ENCODE results near the gene OR51S1. TPM values are rescaled to one million over a fixed set of nuclear protein-coding genes. Genes with fewer than 3 reads are reported as not detected.

OR51S1 gene
- total RNA-seq, 4 donors from 2014 or later = not detected

DNA sequence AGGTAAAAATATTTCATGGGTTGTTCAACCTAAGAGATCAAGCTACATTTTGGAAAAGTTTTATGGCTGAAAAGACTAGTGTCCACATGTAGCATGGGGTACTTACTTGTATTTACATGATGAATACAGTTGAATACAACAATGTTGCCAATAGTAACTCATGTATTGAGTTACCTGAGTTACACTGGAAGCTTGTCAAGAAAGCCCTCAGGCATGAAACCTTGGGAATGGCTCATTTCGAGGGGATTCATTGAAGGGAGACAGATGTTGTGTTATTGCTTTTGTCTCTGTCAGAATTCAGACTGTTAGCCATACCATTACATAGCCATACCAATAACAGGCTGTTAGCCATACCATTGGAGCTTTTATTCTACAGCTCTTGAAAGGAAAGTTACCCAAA lies 18.7 kb downstream of the OR51S1 start:
- no peaks in the 10 kb centered on the region for H3K36me3 ChIP-seq
- H3K27me3 ChIP-seq = no peaks in the 10 kb centered on the region
- H3K27ac ChIP-seq = no peak overlapping the region
- TF ChIP-seq, protein P1, sequence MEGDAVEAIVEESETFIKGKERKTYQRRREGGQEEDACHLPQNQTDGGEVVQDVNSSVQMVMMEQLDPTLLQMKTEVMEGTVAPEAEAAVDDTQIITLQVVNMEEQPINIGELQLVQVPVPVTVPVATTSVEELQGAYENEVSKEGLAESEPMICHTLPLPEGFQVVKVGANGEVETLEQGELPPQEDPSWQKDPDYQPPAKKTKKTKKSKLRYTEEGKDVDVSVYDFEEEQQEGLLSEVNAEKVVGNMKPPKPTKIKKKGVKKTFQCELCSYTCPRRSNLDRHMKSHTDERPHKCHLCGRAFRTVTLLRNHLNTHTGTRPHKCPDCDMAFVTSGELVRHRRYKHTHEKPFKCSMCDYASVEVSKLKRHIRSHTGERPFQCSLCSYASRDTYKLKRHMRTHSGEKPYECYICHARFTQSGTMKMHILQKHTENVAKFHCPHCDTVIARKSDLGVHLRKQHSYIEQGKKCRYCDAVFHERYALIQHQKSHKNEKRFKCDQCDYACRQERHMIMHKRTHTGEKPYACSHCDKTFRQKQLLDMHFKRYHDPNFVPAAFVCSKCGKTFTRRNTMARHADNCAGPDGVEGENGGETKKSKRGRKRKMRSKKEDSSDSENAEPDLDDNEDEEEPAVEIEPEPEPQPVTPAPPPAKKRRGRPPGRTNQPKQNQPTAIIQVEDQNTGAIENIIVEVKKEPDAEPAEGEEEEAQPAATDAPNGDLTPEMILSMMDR (IDR thresholded peaks at IDR 0.05) = no peak
- TF ChIP-seq POLR2A (IDR thresholded peaks at IDR 0.05) = no peak
- no peaks in the 10 kb centered on the region for H3K4me1 ChIP-seq
- no peak overlapping the region for H3K4me3 ChIP-seq
- DNase-seq = no peak
- no peaks in the 10 kb centered on the region for H3K9me3 ChIP-seq

DNA sequence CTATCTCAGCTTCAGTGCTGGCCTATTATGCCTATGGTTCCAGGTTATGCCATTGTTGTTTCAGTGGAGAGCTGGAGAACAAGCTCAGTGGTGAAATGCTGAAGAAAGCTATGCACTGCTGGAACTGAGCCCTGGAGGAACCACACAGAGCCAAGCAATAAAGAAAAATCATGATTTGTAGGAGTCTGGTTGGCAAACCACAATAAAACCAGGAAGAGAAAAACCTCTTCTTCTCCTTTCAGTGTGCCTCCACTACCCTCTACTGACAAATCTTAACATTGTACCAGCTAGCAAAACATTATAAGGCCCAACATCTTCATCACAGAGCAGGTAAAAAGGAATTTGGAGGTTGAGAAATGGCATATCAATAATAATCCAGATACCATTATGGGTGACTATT lies 22.6 kb downstream of the OR51S1 start:
- TF ChIP-seq, protein P1 (IDR thresholded peaks at IDR 0.05) = peak in 3 of 6 experiments; percentile 38 to 51 (median 40)
- no peak for TF ChIP-seq POLR2A (IDR thresholded peaks at IDR 0.05)
- H3K9me3 ChIP-seq = no peaks in the 10 kb centered on the region
- H3K27ac ChIP-seq = no peak overlapping the region
- DNase-seq = no peak
- H3K4me1 ChIP-seq = no peaks in the 10 kb centered on the region
- no peak overlapping the region for H3K4me3 ChIP-seq
- no peaks in the 10 kb centered on the region for H3K27me3 ChIP-seq
- no peaks in the 10 kb centered on the region for H3K36me3 ChIP-seq

DNA sequence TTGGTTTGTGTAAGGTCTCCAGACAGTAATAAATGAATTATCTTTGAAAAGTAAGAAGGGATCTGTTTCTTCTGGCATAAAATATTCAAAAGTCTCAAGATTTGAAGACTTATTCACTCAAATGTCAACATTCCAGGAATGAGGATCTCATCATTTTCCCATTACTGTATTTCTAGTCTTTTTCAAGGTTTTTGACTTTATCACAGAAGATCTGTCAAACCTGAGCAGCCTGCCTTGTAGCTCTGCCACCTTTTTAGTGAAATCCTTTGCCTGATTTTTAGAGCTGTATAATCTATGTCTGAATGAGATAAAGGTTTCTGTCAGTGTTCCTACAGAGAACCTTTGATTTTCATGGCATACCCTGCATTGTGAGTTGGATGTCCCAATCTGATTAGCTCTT lies 23.9 kb downstream of the OR51S1 start:
- DNase-seq = no peak
- Histone ChIP-seq H3K36me3 (no peaks in the 10 kb centered on the region), H3K4me1 (no peaks in the 10 kb centered on the region), H3K9me3 (no peaks in the 10 kb centered on the region), H3K27me3 (no peaks in the 10 kb centered on the region), H3K27ac (no peak overlapping the region), H3K4me3 (no peak overlapping the region)
- TF ChIP-seq, protein P1 (IDR thresholded peaks at IDR 0.05) = no peak
- no peak for TF ChIP-seq POLR2A (IDR thresholded peaks at IDR 0.05)

DNA sequence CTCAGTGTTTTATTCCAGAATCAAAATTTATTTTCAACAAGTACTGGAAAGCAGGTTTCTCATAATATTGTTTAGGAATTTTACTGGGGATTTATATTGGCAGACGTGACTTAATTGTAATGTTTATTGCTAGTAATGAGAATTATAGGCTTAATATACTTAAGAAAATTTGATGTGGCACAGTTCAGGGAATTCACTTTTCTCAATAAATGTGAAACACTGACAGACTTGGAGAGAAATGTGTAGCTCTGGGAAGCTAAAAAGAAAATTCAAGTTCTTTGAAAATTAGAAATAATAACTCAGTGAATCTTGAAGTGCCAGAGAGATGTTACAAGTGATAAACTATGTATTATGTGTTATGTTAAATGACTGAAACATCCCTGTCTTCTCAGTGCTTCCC lies 28.0 kb downstream of the OR51S1 start, which contains the start of gene OR51F2:
OR51F2 (plus strand) TSS at position 301 of the 400 bp plus-strand sequence. CDS start 101 bp downstream, outside the sequence.
- Histone ChIP-seq H3K9me3 (no peaks in the 10 kb centered on the region), H3K4me3 (no peak within 1 kb of the TSS), H3K4me1 (no peaks in the 10 kb centered on the region), H3K36me3 (no peaks in the 10 kb centered on the region), H3K27ac (no peak within 1 kb of the TSS), H3K27me3 (no peaks in the 10 kb centered on the region)
- TF ChIP-seq, protein P1 (IDR thresholded peaks at IDR 0.05) = no peak
- TF ChIP-seq POLR2A (IDR thresholded peaks at IDR 0.05) = no peak
- no peak for DNase-seq

DNA sequence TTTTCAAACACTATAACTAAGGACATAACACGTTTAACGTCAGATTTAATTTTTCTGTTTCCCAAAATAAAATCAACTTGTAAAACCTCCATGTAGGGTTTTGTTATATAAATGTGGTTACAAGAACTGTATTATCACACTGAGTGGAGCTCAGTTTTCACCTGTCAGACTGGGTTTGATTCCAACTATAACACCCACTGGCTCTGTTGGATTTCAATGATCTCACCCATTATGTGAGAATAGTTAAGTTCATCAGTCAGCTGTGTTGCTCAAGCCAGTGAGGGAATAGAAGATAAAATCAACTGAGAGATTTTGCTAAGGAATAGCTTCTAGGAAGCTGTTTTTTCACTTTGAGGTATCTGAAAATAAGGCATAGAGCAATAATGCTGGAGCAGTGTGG lies 39.8 kb downstream of the OR51S1 start:
- TF ChIP-seq, protein P1 (IDR thresholded peaks at IDR 0.05) = no peak
- no peak for TF ChIP-seq POLR2A (IDR thresholded peaks at IDR 0.05)

DNA sequence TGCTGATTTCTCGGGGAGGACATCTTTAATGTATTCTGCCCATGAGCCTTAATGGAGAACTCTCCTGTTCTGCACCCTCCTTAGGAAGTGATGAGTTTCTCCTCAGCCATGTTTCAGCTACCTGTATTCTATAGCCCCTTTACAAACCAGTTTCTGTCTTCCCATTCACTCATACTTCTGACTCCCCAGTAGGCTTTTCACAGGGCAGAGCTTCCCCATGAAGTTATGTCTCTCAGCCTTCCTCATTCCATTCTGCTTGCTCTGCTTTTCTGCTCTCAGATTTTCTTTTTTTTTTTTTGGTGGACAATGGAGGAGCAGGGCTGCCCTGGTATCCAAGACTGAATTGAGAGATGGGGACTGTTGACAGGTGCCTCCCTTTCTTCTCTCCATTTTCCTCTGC lies 40.5 kb downstream of the OR51S1 start:
- no peaks in the 10 kb centered on the region for H3K27me3 ChIP-seq
- H3K4me3 ChIP-seq = no peak overlapping the region
- TF ChIP-seq, protein P1 (IDR thresholded peaks at IDR 0.05) = no peak
- TF ChIP-seq POLR2A (IDR thresholded peaks at IDR 0.05) = no peak
- no peaks in the 10 kb centered on the region for H3K4me1 ChIP-seq
- no peak for DNase-seq
- no peaks in the 10 kb centered on the region for H3K9me3 ChIP-seq
- no peaks in the 10 kb centered on the region for H3K36me3 ChIP-seq
- H3K27ac ChIP-seq = no peak overlapping the region

More for the DNA sequence above, 39.8 kb downstream of the OR51S1 start:
- no peaks in the 10 kb centered on the region for H3K4me1 ChIP-seq
- H3K36me3 ChIP-seq = no peaks in the 10 kb centered on the region
- H3K9me3 ChIP-seq = no peaks in the 10 kb centered on the region
- DNase-seq = no peak
- H3K4me3 ChIP-seq = no peak overlapping the region
- H3K27me3 ChIP-seq = no peaks in the 10 kb centered on the region
- H3K27ac ChIP-seq = no peak overlapping the region

Data from Peyer's patch (tissue), 4 donors.